ENCODE measurements around the gene VASN.

Gene VASN

DNA sequence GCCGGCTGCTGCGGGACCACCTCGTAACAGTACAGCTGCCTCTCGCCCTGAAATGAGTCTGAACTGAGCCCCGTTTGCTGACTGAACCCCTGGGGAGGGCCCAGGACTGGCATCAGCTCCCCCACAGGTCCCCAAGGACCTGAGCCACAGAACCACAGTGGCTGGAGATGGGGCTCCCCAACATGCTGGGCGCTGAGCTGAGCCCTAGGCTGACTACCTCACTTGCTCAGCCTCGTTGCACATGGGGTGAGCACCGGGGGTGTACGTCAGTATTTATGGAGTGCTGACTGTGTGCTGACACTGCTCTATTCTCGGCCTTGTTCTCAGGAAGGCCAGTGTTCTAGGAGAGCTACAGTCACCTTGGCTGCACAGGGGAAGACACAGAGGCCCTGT is 6.6 kb upstream of the VASN start:
- no peak for DNase-seq (ENCODE audit: low spot score)
- TF ChIP-seq CTCF (conservative IDR thresholded peaks at IDR 0.05; ENCODE audit: low read depth), result no peak
- CTCF ChIA-PET, result interaction anchor here (0.7 to 1.0 kb wide), 2 partner anchors 37 to 191 kb away, joined by 3 read pairs; partner anchors contain the start of gene C16orf96
- POLR2A ChIA-PET (ENCODE audit: low non-redundant PET), result no interaction called here
- peak overlapping the region; percentile 12; the same call in 1 of the 2 replicates for H3K27ac ChIP-seq

DNA sequence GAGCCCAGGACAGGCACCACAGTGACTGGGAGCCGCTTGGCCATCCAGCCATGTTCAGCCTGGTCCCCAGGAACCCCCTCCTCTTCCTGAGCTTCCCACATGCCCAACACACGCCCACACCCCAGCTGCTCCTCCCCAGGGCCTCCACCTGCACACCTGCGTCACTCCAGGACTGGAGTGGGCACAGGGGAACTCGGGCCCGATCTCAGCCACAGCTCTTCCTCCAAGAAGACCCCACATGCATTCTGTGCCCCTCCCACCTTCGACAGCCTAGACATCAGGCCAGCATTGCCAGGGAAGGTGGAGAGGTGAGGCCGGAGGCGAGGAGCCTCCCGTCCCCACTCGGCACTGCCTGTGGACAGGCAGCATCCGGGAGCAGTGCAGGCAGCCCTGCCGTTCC is 6.0 kb upstream of the VASN start:
- CTCF ChIA-PET, result interaction anchor here (1.0 kb wide), 1 partner anchor 37 kb away, joined by 3 read pairs; no protein-coding TSS in a partner anchor
- POLR2A ChIA-PET (ENCODE audit: low non-redundant PET), result no interaction called here
- no peak for TF ChIP-seq CTCF (conservative IDR thresholded peaks at IDR 0.05; ENCODE audit: low read depth)
- DNase-seq (ENCODE audit: low spot score), result no peak
- H3K27ac ChIP-seq, result peak overlapping the region; percentile 99; the same call in 1 of the 2 replicates

GRCh38 chr16:4366016-4366415 is 5.6 kb upstream of the VASN start:
- DNase-seq (ENCODE audit: low spot score), result no peak
- CTCF ChIA-PET, result interaction anchor here (1.4 kb wide), 1 partner anchor 37 kb away, joined by 9 read pairs; no protein-coding TSS in a partner anchor
- 0 out of 2 replicates have a peak overlapping the region, but pooled peaks have one; percentile 99 for H3K27ac ChIP-seq
- POLR2A ChIA-PET (ENCODE audit: low non-redundant PET), result no interaction called here
- TF ChIP-seq CTCF (conservative IDR thresholded peaks at IDR 0.05; ENCODE audit: low read depth), result no peak

GRCh38 chr16:4367393-4367856 is 4.2 kb upstream of the VASN start:
- H3K27ac ChIP-seq, result peak overlapping the region; percentile 99
- no peak for TF ChIP-seq CTCF (conservative IDR thresholded peaks at IDR 0.05; ENCODE audit: low read depth)
- POLR2A ChIA-PET (ENCODE audit: low non-redundant PET), result no interaction called here
- CTCF ChIA-PET, result interaction anchor here (1.4 kb wide), 1 partner anchor 35 kb away, joined by 9 read pairs; no protein-coding TSS in a partner anchor
- no peak for DNase-seq (ENCODE audit: low spot score)

GRCh38 chr16:4369007-4369733 is 2.5 kb upstream of the VASN start:
- ChIA-PET CTCF (interaction anchor here (0.5 to 2.8 kb wide), 5 partner anchors 10 to 33 kb away, joined by 3 to 13 read pairs (median 5); no protein-coding TSS in a partner anchor), POLR2A (ENCODE audit: low non-redundant PET) (interaction anchor here (0.6 kb wide), 1 partner anchor 15 kb away, joined by 3 read pairs; no protein-coding TSS in a partner anchor)
- H3K27ac ChIP-seq, result peak overlapping the region; percentile 99
- TF ChIP-seq CTCF (conservative IDR thresholded peaks at IDR 0.05; ENCODE audit: low read depth), result no peak
- peak; percentile 83 for DNase-seq (ENCODE audit: low spot score)

DNA sequence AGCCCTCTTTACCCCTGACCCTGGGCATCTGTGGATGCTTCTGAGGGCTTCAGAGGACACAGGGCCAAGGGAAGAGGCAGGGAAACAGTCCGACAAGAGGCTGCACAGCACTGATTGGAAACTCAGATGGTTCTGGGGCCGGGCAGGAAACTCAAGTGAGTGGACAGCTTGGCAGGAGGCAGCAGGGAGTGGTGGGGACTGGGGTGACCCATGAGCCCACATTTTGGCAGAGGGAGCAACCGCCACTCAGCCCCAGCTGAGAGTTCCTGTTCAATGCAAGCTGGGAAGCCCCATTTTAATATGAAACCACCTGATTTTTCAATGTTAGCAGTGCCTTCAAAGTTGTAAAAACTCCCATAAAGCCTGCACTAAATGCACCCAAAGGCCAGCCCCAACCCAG is 1.5 kb upstream of the VASN start:
- no peak for TF ChIP-seq CTCF (conservative IDR thresholded peaks at IDR 0.05; ENCODE audit: low read depth)
- ChIA-PET CTCF (interaction anchor here (0.5 to 2.8 kb wide), 3 partner anchors 11 to 32 kb away, joined by 3 to 13 read pairs (median 3); no protein-coding TSS in a partner anchor), POLR2A (ENCODE audit: low non-redundant PET) (interaction anchor here (0.6 kb wide), 2 partner anchors 16 to 57 kb away, joined by 3 read pairs; no protein-coding TSS in a partner anchor)
- no peak for DNase-seq (ENCODE audit: low spot score)
- H3K27ac ChIP-seq, result peak overlapping the region; percentile 99

Measured in RWPE1 (cell line).